Kidney (tissue), 14 donors: ENCODE data around the gene CDH13. TPM values are rescaled to one million over a fixed set of nuclear protein-coding genes. Genes with fewer than 3 reads are reported as not detected.

Experiments
- DNase-seq, 5 donors: peaks; one replicate each; pipeline ENCODE4 v3.0.0-alpha.2; 2013 to 2020
- FAIRE-seq: peaks from 2 replicates; lab custom pipeline; 2012; peaks lifted over from hg19 to GRCh38; lab: Jason Lieb, UNC
- H3K27ac ChIP-seq, 2 donors: one replicate each; pipeline ENCODE4 v1.7.0; 2013; ENCODE audit warnings: low read depth in 2 of 2, low read length in 2 of 2, inconsistent platforms in 1 of 2
- H3K27me3 ChIP-seq: one replicate; pipeline ENCODE4 v1.7.1; 2013; ENCODE audit warnings: low read length, inconsistent platforms; ENCODE audit not compliant: control insufficient read depth, insufficient read depth
- H3K36me3 ChIP-seq, 3 donors: one replicate each; pipeline versions ENCODE4 v1.7.0 to v1.7.1; 2013; ENCODE audit warnings: low read length in 3 of 3, control low read depth in 1 of 3, inconsistent platforms in 1 of 3; ENCODE audit not compliant: insufficient read depth in 3 of 3, control insufficient read depth in 2 of 3
- H3K4me1 ChIP-seq, 3 donors: one replicate each; pipeline versions ENCODE4 v1.7.0 to v1.7.1; 2013; ENCODE audit warnings: low read length in 3 of 3, inconsistent platforms in 1 of 3, low read depth in 1 of 3; ENCODE audit not compliant: control insufficient read depth in 2 of 3, insufficient read depth in 2 of 3
- H3K4me3 ChIP-seq, 3 donors: one replicate each; pipeline versions ENCODE4 v1.7.0 to v1.8.1; 2013; ENCODE audit warnings: low read length in 3 of 3, control low read depth in 1 of 3, inconsistent platforms in 1 of 3
- H3K9ac ChIP-seq, 3 donors: one replicate each; pipeline versions ENCODE4 v1.7.0 to v1.7.1; 2013; ENCODE audit warnings: low read length in 3 of 3, control low read depth in 1 of 3, inconsistent platforms in 1 of 3
- H3K9me3 ChIP-seq, 3 donors: one replicate each; pipeline versions ENCODE4 v1.7.0 to v1.7.1; 2013; ENCODE audit warnings: low read length in 3 of 3, control low read depth in 1 of 3, inconsistent platforms in 1 of 3; ENCODE audit not compliant: control insufficient read depth in 2 of 3, insufficient read depth in 1 of 3
- intact Hi-C: fragments of 100-400 bp; cut with DNase I; formaldehyde crosslinking; loops from one replicate; pipeline ENCODE4 v1.11.1; 2022
- polyA plus RNA-seq: library from polyadenylated mRNA; stranded (reverse); fragments of 350-450 nt; fragmentation: Illumina TruSeq; extraction: RNeasy Lipid Tissue Mini Kit (QIAGEN cat#74804); gene quantifications from one replicate; pipeline ENCODE4 v1.2.3, GENCODE V29; 2014; ENCODE audit warnings: low read depth, low replicate concordance; ENCODE audit not compliant: insufficient read depth
- total RNA-seq: library from RNA; stranded (reverse); fragmentation: NEBNext Ultra II Directional; extraction: Animal tissue kit (Norgen Biotek cat#: 25700); gene quantifications from one replicate; pipeline ENCODE4 v1.2.1, GENCODE V29; 2021
- TF ChIP-seq, protein P1 (sequence below): IDR thresholded peaks from 3 replicates; pipeline ENCODE4 v1.5.1; 2012; ENCODE audit warnings: mild to moderate bottlenecking, moderate library complexity, borderline replicate concordance; ENCODE audit not compliant: insufficient read depth; ENCODE audit errors: extremely low read depth
- donor health status: control.
- donor health status: control.
- donor health status: control.
- donor health status: control.
- donor health status: control.
- donor health status: DM: yes; HTN: yes; CAD: no.
- donor health status: Normal renal cell carcinoma (clear cell type).

Gene CDH13
- total and polyA plus RNA-seq, 2 donors from 2014 or later: 4.8 to 13.8 TPM

DNA sequence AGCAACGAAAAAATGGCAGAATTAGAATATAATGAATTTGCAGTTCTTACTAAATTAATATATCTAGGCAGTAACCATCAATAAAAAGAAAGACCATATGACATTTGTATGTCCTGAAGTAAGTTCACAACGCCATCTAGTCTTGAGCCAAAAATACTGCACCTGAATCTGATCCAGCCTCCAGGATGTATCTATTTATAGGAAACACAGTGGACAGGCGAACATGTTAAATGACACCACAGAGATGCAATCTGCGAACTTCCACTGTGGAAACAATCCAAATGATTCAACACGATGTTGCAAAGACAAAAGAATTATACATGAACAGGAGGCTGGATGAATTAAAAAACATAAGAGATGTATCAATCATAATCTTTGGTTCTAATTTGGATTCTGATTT is 197.6 kb downstream of the CDH13 start:
- Histone ChIP-seq H3K27ac (no peak overlapping the region), H3K27me3 (no peaks in the 10 kb centered on the region), H3K9me3 (peaks cover 0 to 3% (median 0%) of the 10 kb centered on the region in 3 donors), H3K36me3 (no peaks in the 10 kb centered on the region), H3K4me1 (no peaks in the 10 kb centered on the region), H3K4me3 (no peak overlapping the region), H3K9ac (no peak overlapping the region)
- TF ChIP-seq, protein P1, sequence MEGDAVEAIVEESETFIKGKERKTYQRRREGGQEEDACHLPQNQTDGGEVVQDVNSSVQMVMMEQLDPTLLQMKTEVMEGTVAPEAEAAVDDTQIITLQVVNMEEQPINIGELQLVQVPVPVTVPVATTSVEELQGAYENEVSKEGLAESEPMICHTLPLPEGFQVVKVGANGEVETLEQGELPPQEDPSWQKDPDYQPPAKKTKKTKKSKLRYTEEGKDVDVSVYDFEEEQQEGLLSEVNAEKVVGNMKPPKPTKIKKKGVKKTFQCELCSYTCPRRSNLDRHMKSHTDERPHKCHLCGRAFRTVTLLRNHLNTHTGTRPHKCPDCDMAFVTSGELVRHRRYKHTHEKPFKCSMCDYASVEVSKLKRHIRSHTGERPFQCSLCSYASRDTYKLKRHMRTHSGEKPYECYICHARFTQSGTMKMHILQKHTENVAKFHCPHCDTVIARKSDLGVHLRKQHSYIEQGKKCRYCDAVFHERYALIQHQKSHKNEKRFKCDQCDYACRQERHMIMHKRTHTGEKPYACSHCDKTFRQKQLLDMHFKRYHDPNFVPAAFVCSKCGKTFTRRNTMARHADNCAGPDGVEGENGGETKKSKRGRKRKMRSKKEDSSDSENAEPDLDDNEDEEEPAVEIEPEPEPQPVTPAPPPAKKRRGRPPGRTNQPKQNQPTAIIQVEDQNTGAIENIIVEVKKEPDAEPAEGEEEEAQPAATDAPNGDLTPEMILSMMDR: no peak
- intact Hi-C loops: no loop called here
- DNase-seq (no peak), FAIRE-seq (no peak)

DNA sequence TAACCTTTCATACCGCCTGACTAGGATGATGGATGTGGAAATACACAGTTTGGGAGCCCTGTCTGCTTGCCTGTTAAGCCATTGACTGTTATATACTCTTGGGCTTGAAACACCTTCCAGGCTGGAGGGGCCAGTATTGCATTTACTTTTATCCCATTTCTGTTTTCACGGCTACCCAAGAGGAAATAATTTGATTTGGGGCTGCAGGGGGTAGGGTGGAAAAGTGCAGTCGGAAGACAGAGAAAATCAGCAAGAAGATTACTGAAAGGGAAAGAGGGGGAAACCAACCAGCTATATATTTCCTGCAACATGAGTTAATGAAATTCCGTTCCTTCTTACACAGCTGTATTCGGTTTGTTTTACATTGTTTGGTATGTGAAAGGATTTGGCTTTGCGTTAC is 202.5 kb downstream of the CDH13 start:
- intact Hi-C loops: no loop called here
- H3K9me3 ChIP-seq: peaks cover 0 to 3% (median 0%) of the 10 kb centered on the region in 3 donors
- H3K9ac ChIP-seq: no peak overlapping the region
- DNase-seq: no peak
- H3K27ac ChIP-seq: no peak overlapping the region
- no peaks in the 10 kb centered on the region for H3K27me3 ChIP-seq
- TF ChIP-seq, protein P1: no peak
- H3K36me3 ChIP-seq: no peaks in the 10 kb centered on the region
- no peak for FAIRE-seq
- no peaks in the 10 kb centered on the region for H3K4me1 ChIP-seq
- H3K4me3 ChIP-seq: no peak overlapping the region

- FAIRE-seq (no peak), DNase-seq (no peak)
- H3K9ac ChIP-seq: no peak overlapping the region
- no peaks in the 10 kb centered on the region for H3K27me3 ChIP-seq
- TF ChIP-seq, protein P1: no peak
- no peaks in the 10 kb centered on the region for H3K9me3 ChIP-seq
- no peaks in the 10 kb centered on the region for H3K36me3 ChIP-seq
- H3K4me3 ChIP-seq: no peak overlapping the region
- H3K4me1 ChIP-seq: no peaks in the 10 kb centered on the region
- H3K27ac ChIP-seq: no peak overlapping the region
- intact Hi-C loops: no loop called here
These were observed 204.2 kb downstream of the CDH13 start for GRCh38 chr16:82830944-82831343.

- intact Hi-C loops: no loop called here
- no peaks in the 10 kb centered on the region for H3K9me3 ChIP-seq
- FAIRE-seq: no peak
These were observed 206.1 kb downstream of the CDH13 start for GRCh38 chr16:82832821-82833220.

More at GRCh38 chr16:82832821-82833220, 206.1 kb downstream of the CDH13 start:
- Histone ChIP-seq H3K27ac (no peak overlapping the region), H3K4me3 (no peak overlapping the region), H3K36me3 (no peaks in the 10 kb centered on the region), H3K9ac (no peak overlapping the region), H3K27me3 (no peaks in the 10 kb centered on the region), H3K4me1 (no peaks in the 10 kb centered on the region)
- TF ChIP-seq, protein P1: no peak
- no peak for DNase-seq
